Skeletal muscle tissue (tissue), 4 donors: ENCODE measurements around the gene ANTXRL. TPM values are rescaled to one million over a fixed set of nuclear protein-coding genes. Genes with fewer than 3 reads are reported as not detected.
"Not testable (repeated sequence)": the region's sequence is repeated elsewhere in the genome, so short reads cannot be mapped to it uniquely, and the experiment has no call there.

Source experiments
- H3K27ac ChIP-seq: one replicate; pipeline ENCODE4 v1.7.0; 2013; ENCODE audit warnings: mild to moderate bottlenecking, low read depth, low read length, inconsistent platforms
- H3K27me3 ChIP-seq, 3 donors: one replicate each; pipeline ENCODE4 v1.7.0; 2013; ENCODE audit warnings: low read length in 3 of 3; ENCODE audit not compliant: control insufficient read depth in 3 of 3, insufficient read depth in 3 of 3
- H3K36me3 ChIP-seq, 3 donors: one replicate each; pipeline ENCODE4 v1.7.0; 2013; ENCODE audit warnings: low read length in 3 of 3; ENCODE audit not compliant: control insufficient read depth in 3 of 3, insufficient read depth in 3 of 3
- H3K4me1 ChIP-seq, 3 donors: one replicate each; pipeline ENCODE4 v1.7.0; 2013; ENCODE audit warnings: low read length in 3 of 3, mild to moderate bottlenecking in 3 of 3; ENCODE audit not compliant: control insufficient read depth in 3 of 3, insufficient read depth in 3 of 3
- H3K4me3 ChIP-seq, 3 donors: one replicate each; pipeline ENCODE4 v1.7.0; 2013; ENCODE audit warnings: low read length in 3 of 3
- H3K9ac ChIP-seq, 3 donors: one replicate each; pipeline ENCODE4 v1.7.0; 2013; ENCODE audit warnings: low read length in 3 of 3, mild to moderate bottlenecking in 3 of 3, moderate library complexity in 2 of 3, low read depth in 1 of 3
- H3K9me3 ChIP-seq, 3 donors: one replicate each; pipeline ENCODE4 v1.7.0; 2013; ENCODE audit warnings: low read length in 3 of 3; ENCODE audit not compliant: control insufficient read depth in 3 of 3
- total RNA-seq: library from RNA; depleted of rRNA; stranded (reverse); fragments of >200 nt; gene quantifications from one replicate; pipeline ENCODE4 v1.2.3, GENCODE V29; 2014
- donor health status: Osteomylitis.

Gene ANTXRL
- total RNA-seq, 1 donor from 2014 or later: not detected

- Histone ChIP-seq H3K36me3 (no peaks in the 10 kb centered on the region), H3K9ac (no peak overlapping the region), H3K27me3 (no peaks in the 10 kb centered on the region), H3K9me3 (no peaks in the 10 kb centered on the region), H3K4me3 (no peak overlapping the region), H3K4me1 (no peaks in the 10 kb centered on the region), H3K27ac (no peak overlapping the region)
Observed at GRCh38 chr10:46308113-46308415, 21.3 kb downstream of the ANTXRL start.

- H3K27me3 ChIP-seq: no peaks in the 10 kb centered on the region
- no peaks in the 10 kb centered on the region for H3K4me1 ChIP-seq
- no peaks in the 10 kb centered on the region for H3K9me3 ChIP-seq
- no peak overlapping the region for H3K4me3 ChIP-seq
- no peak overlapping the region for H3K9ac ChIP-seq
- H3K36me3 ChIP-seq: no peaks in the 10 kb centered on the region
- no peak overlapping the region for H3K27ac ChIP-seq
Observed at GRCh38 chr10:46308666-46309450, 22.1 kb downstream of the ANTXRL start.

DNA sequence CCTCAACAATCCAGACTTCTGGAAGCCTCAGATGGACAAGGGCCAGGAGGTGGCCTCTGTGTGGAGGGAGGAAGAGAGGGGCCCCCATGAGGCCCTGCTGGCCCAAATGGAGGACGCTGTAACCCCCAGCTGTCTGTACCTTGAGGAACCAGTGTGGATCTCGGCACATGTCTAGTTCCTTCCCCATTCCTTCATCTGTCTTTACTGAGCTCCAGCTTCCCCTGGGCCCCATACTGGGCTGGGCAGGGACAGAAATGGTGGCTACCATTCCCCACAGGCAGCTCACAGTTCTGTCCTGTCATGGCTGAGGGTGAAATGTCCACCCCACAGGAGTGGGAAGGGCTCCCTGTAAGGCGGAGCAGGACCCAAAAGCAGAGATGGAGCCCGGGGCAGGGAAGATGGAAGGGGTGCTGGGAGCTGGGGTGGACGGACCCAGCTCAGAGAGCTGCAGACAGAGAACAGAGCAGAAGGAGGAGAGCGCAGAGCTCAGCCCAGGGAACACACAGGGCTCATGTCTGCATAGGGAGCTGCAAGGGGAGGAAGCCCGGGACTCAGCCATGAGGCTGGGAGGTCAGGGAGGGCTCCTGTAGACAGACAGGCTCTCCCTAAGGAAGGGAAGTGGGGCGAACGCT, 22.8 kb downstream of the ANTXRL start:
- Histone ChIP-seq H3K9me3 (no peaks in the 10 kb centered on the region), H3K27ac (no peak overlapping the region), H3K4me3 (no peak overlapping the region), H3K36me3 (no peaks in the 10 kb centered on the region), H3K4me1 (no peaks in the 10 kb centered on the region), H3K27me3 (no peaks in the 10 kb centered on the region), H3K9ac (no peak overlapping the region)

DNA sequence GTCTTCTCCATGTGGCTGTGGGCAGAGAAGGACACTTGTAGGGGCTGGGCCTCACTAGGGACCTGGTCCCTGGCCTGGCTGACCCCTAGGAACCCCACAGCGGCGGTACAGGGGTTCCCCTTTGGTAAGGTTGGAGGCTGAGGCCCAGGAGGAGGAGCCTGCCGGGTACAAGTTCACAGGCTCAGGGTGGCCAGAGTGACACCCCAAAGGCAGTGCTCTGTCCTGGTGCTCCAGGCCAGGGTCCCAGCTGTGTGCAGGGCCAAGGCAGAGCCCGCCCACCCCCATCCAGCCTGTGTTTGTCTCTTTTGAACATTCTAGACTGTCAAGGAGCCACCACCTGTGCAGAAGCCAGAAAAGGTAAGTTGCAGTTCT, 23.3 kb downstream of the ANTXRL start:
- Histone ChIP-seq H3K9ac (no peak overlapping the region), H3K9me3 (no peaks in the 10 kb centered on the region), H3K27me3 (no peaks in the 10 kb centered on the region), H3K4me1 (no peaks in the 10 kb centered on the region), H3K4me3 (no peak overlapping the region), H3K27ac (no peak overlapping the region), H3K36me3 (no peaks in the 10 kb centered on the region)

DNA sequence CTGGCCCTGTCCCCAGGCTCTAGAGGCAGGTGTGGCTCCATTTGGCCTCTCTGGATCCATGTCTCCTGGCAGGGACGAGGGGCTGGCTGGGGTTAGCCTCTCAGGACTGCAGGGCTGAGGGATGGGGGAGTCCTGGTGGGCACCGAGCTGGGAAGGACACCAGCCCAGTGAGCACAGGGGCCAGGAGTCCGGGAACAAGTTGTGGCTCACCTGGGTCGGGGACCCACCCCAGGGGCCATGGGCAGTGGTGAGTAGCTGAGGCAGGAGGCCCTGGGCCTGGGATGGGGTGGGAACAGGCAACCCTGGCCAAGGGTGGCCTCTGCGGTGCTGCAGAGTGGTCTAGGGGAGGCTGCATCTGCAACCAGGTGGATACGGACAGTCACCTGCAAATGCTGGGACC, 24.1 kb downstream of the ANTXRL start:
- Histone ChIP-seq H3K36me3 (no peaks in the 10 kb centered on the region), H3K9me3 (no peaks in the 10 kb centered on the region), H3K9ac (no peak overlapping the region), H3K27me3 (no peaks in the 10 kb centered on the region), H3K4me1 (no peaks in the 10 kb centered on the region), H3K27ac (no peak overlapping the region), H3K4me3 (no peak overlapping the region)

- H3K4me3 ChIP-seq: no peak overlapping the region
- H3K36me3 ChIP-seq: no peaks in the 10 kb centered on the region
- H3K9me3 ChIP-seq: no peaks in the 10 kb centered on the region
- H3K4me1 ChIP-seq: no peaks in the 10 kb centered on the region
- H3K27ac ChIP-seq: no peak overlapping the region
- no peaks in the 10 kb centered on the region for H3K27me3 ChIP-seq
- H3K9ac ChIP-seq: no peak overlapping the region
Observed at GRCh38 chr10:46311501-46311951, 24.7 kb downstream of the ANTXRL start.

DNA sequence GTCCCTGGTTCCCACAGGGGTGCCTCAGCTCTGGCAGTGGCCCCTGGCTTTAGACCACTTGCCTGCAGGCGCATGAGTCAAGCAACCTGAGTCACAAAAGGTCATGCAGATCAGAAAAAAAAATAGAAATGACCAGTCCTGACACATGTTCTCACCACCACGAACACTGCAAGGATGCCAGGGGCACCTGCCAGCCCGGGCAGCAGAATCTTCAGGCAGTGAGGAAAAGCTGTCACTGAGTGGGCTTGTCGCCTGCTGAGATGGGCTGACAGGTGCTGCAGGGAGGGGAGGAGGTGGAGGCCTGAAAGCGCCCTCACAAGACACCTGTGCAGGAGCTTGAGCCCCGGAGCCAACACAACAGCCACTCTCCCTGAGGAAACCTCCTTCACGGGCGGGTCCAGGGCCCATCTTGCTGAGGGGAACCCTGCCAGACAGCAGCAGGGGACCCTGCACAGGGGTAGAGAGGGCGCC, 25.2 kb downstream of the ANTXRL start:
- H3K27ac ChIP-seq, H3K4me3 ChIP-seq, H3K9ac ChIP-seq, H3K27me3 ChIP-seq, H3K36me3 ChIP-seq, H3K4me1 ChIP-seq, H3K9me3 ChIP-seq: not testable (repeated sequence)

DNA sequence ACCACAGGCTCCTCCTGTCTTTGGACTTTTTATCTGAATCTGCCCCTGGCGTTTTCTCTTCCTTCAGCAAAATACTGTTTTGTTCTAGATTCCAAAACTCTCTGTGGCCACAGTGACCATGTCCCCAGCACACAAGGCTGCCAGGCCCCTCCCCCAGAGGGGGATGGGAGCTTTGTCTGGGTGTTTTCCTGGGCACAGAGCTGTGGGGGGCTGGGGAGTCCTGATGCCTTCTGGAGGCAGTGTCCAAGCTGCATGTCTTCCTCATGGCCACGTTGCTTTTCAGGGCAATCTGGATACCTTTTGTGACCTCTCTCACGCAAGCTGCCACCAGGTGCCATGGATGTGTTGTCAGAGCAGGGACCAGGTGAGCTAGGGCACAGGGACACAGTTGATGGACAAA, 26.2 kb downstream of the ANTXRL start:
- H3K36me3 ChIP-seq: no peaks in the 10 kb centered on the region
- H3K9ac ChIP-seq: no peak overlapping the region

GRCh38 chr10:46314071-46314470, 27.3 kb downstream of the ANTXRL start:
- Histone ChIP-seq H3K9me3 (no peaks in the 10 kb centered on the region), H3K4me1 (no peaks in the 10 kb centered on the region), H3K4me3 (no peak overlapping the region), H3K27me3 (no peaks in the 10 kb centered on the region), H3K27ac (no peak overlapping the region), H3K36me3 (no peaks in the 10 kb centered on the region), H3K9ac (no peak overlapping the region)

More for the DNA sequence above, 26.2 kb downstream of the ANTXRL start:
- Histone ChIP-seq H3K4me1 (no peaks in the 10 kb centered on the region), H3K4me3 (no peak overlapping the region), H3K9me3 (no peaks in the 10 kb centered on the region), H3K27me3 (no peaks in the 10 kb centered on the region), H3K27ac (no peak overlapping the region)

- not testable (repeated sequence) for H3K27ac ChIP-seq, H3K9ac ChIP-seq, H3K4me1 ChIP-seq, H3K4me3 ChIP-seq, H3K36me3 ChIP-seq, H3K27me3 ChIP-seq, H3K9me3 ChIP-seq
Observed at GRCh38 chr10:46315071-46315860, 28.5 kb downstream of the ANTXRL start.
